Nephron progenitor cell (in vitro differentiated cells): ENCODE data around the gene DICER1.
"Not testable (repeated sequence)": the region's sequence is repeated elsewhere in the genome, so short reads cannot be mapped to it uniquely, and the experiment has no call there.

ENCODE experiments used
- DNase-seq: peaks from one replicate; pipeline ENCODE4 v3.0.0; 2021
- H3K27ac Mint-ChIP-seq: 2 replicates; pipeline ENCODE4 v1.8.0; 2021; ENCODE audit warnings: mild to moderate bottlenecking, moderate library complexity, mixed read lengths
- H3K27me3 Mint-ChIP-seq: 2 replicates; pipeline ENCODE4 v1.8.0; 2021; ENCODE audit warnings: mild to moderate bottlenecking, low read depth, mixed read lengths; ENCODE audit not compliant: poor library complexity
- H3K36me3 Mint-ChIP-seq: 2 replicates; pipeline ENCODE4 v1.8.0; 2021; ENCODE audit warnings: low read depth, mixed read lengths
- H3K4me1 Mint-ChIP-seq: 2 replicates; pipeline ENCODE4 v1.8.0; 2021; ENCODE audit warnings: mixed read lengths
- H3K4me3 Mint-ChIP-seq: 2 replicates; pipeline ENCODE4 v1.8.0; 2021; ENCODE audit warnings: mild to moderate bottlenecking, moderate library complexity, mixed read lengths
- H3K9me3 Mint-ChIP-seq: 2 replicates; pipeline ENCODE4 v1.8.0; 2021; ENCODE audit warnings: mild to moderate bottlenecking, moderate library complexity, mixed read lengths
- CTCF ChIP-seq: fragments of 200-600 bp; sonication (generic); IDR thresholded peaks from 2 replicates; pipeline ENCODE4 v1.5.0; 2021; ENCODE audit warnings: antibody characterized with exemption

The DICER1 gene

GRCh38 chr14:95143808-95144620, 13.3 kb downstream of the DICER1 start:
- Mint-ChIP-seq H3K36me3 (peaks cover 50% of the 10 kb centered on the region), H3K4me3 (no peak overlapping the region), H3K9me3 (peaks cover 38% of the 10 kb centered on the region), H3K27ac (no peak overlapping the region), H3K4me1 (peaks cover 19% of the 10 kb centered on the region), H3K27me3 (peaks cover 3% of the 10 kb centered on the region)
- no peak for DNase-seq
- no peak for TF ChIP-seq CTCF

GRCh38 chr14:95142208-95142607, 15.1 kb downstream of the DICER1 start:
- Mint-ChIP-seq H3K4me3 (no peak overlapping the region), H3K4me1 (peaks cover 34% of the 10 kb centered on the region), H3K27ac (no peak overlapping the region), H3K9me3 (peaks cover 29% of the 10 kb centered on the region), H3K27me3 (no peaks in the 10 kb centered on the region), H3K36me3 (peaks cover 32% of the 10 kb centered on the region)
- TF ChIP-seq CTCF = no peak
- DNase-seq = no peak

GRCh38 chr14:95141684-95142083, 15.6 kb downstream of the DICER1 start:
- TF ChIP-seq CTCF = no peak
- H3K4me1 Mint-ChIP-seq = peaks cover 35% of the 10 kb centered on the region
- no peaks in the 10 kb centered on the region for H3K27me3 Mint-ChIP-seq
- H3K27ac Mint-ChIP-seq = no peak overlapping the region
- peaks cover 27% of the 10 kb centered on the region for H3K36me3 Mint-ChIP-seq
- no peak overlapping the region for H3K4me3 Mint-ChIP-seq
- DNase-seq = no peak
- H3K9me3 Mint-ChIP-seq = peaks cover 25% of the 10 kb centered on the region

GRCh38 chr14:95140060-95140858, 17.1 kb downstream of the DICER1 start:
- Mint-ChIP-seq H3K27ac (no peak overlapping the region), H3K4me3 (no peak overlapping the region), H3K36me3 (peaks cover 24% of the 10 kb centered on the region), H3K9me3 (peaks cover 13% of the 10 kb centered on the region), H3K4me1 (peaks cover 34% of the 10 kb centered on the region), H3K27me3 (no peaks in the 10 kb centered on the region)
- no peak for TF ChIP-seq CTCF
- DNase-seq = no peak

GRCh38 chr14:95138876-95139275, 18.5 kb downstream of the DICER1 start:
- H3K9me3 Mint-ChIP-seq = no peaks in the 10 kb centered on the region
- H3K4me1 Mint-ChIP-seq = peaks cover 42% of the 10 kb centered on the region
- H3K27me3 Mint-ChIP-seq = no peaks in the 10 kb centered on the region
- no peak for DNase-seq
- H3K27ac Mint-ChIP-seq = no peak overlapping the region
- peaks cover 18% of the 10 kb centered on the region for H3K36me3 Mint-ChIP-seq
- H3K4me3 Mint-ChIP-seq = no peak overlapping the region
- no peak for TF ChIP-seq CTCF

- H3K4me3 Mint-ChIP-seq, H3K9me3 Mint-ChIP-seq, DNase-seq, H3K27me3 Mint-ChIP-seq: not testable (repeated sequence)
- Mint-ChIP-seq H3K36me3 (peaks cover 18% of the 10 kb centered on the region), H3K27ac (peak overlapping the region; percentile 15), H3K4me1 (peaks cover 42% of the 10 kb centered on the region)
Measured at GRCh38 chr14:95138455-95138854, 18.9 kb downstream of the DICER1 start.
